ENCODE measurements around the gene ENHO.

DNA sequence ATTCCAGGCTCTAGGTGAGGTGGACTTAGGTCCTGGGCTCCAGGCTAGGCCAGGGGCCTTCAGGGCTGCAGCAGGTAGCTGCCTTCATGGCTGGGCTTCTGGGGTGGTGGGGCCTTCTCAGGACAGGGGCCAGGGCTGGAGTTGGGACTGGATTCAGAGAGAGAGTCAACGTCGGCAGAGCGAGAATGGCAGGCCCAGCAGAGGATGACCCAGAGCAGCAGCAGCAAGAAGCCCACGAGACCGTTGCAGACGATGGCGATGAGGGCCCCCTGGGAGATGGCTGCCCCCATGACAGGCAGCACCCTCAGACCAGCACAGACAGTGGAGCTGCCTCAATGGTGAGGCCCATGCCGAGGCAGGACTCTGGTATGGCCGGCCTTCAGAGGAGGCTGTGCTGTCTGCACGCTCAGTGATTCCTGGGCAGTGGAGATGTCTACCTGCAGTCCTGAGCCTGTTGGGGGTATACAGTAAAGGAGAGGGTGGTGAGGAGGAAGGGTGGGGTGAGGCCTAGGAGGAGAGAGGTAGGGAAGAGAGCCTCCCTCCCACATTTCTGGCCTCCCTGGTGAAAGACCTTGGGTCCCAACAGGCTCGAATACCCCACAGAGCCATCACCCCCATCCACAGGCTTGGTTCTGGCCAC is 1.3 kb downstream of the ENHO start:
- TF ChIP-seq, protein P1, sequence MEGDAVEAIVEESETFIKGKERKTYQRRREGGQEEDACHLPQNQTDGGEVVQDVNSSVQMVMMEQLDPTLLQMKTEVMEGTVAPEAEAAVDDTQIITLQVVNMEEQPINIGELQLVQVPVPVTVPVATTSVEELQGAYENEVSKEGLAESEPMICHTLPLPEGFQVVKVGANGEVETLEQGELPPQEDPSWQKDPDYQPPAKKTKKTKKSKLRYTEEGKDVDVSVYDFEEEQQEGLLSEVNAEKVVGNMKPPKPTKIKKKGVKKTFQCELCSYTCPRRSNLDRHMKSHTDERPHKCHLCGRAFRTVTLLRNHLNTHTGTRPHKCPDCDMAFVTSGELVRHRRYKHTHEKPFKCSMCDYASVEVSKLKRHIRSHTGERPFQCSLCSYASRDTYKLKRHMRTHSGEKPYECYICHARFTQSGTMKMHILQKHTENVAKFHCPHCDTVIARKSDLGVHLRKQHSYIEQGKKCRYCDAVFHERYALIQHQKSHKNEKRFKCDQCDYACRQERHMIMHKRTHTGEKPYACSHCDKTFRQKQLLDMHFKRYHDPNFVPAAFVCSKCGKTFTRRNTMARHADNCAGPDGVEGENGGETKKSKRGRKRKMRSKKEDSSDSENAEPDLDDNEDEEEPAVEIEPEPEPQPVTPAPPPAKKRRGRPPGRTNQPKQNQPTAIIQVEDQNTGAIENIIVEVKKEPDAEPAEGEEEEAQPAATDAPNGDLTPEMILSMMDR (IDR thresholded peaks at IDR 0.05) = no peak
- no peak for TF ChIP-seq POLR2A (IDR thresholded peaks at IDR 0.05)
- TF ChIP-seq POLR2AphosphoS5 (IDR thresholded peaks at IDR 0.05; ENCODE audit: insufficient read depth in 1 of 2, low read depth in 1 of 2) = no peak

All from vagina (tissue), 2 donors.